ENCODE measurements around the gene PPM1E.

The PPM1E gene

DNA sequence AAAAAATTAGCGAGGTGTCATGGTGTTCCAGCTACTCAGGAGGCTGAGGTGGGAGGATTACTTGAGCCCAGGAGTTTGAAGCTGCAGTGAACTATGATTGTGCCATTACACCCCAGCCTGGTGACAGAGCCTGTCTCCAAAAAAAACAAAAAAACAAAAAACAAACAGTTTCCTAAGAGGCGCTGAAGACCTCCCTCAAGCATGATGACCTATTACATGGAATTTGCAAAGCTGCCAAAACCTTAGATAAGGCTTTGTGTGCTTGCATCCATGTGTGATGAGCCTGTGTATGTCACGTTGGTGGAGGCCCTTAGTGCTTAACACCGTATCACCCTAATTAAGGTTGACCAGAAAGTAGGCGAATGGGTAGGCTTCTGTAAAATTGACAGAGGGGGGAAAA lies 143.5 kb downstream of the PPM1E start:
- DNase-seq (ENCODE audit: low read depth), result no peak
- TF ChIP-seq POLR2A (IDR thresholded peaks at IDR 0.05; ENCODE audit: extremely low read depth, insufficient read length) (no peak), MYC (IDR thresholded peaks at IDR 0.05; ENCODE audit: low read depth, low read length) (no peak)
- TF ChIP-seq, protein P1, sequence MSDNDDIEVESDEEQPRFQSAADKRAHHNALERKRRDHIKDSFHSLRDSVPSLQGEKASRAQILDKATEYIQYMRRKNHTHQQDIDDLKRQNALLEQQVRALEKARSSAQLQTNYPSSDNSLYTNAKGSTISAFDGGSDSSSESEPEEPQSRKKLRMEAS (IDR thresholded peaks at IDR 0.05; ENCODE audit: low read depth, low read length), result no peak
- TF ChIP-seq, protein P2, sequence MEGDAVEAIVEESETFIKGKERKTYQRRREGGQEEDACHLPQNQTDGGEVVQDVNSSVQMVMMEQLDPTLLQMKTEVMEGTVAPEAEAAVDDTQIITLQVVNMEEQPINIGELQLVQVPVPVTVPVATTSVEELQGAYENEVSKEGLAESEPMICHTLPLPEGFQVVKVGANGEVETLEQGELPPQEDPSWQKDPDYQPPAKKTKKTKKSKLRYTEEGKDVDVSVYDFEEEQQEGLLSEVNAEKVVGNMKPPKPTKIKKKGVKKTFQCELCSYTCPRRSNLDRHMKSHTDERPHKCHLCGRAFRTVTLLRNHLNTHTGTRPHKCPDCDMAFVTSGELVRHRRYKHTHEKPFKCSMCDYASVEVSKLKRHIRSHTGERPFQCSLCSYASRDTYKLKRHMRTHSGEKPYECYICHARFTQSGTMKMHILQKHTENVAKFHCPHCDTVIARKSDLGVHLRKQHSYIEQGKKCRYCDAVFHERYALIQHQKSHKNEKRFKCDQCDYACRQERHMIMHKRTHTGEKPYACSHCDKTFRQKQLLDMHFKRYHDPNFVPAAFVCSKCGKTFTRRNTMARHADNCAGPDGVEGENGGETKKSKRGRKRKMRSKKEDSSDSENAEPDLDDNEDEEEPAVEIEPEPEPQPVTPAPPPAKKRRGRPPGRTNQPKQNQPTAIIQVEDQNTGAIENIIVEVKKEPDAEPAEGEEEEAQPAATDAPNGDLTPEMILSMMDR (IDR thresholded peaks at IDR 0.05; ENCODE audit: low read depth, low read length), result no peak
- H3K4me3 ChIP-seq (ENCODE audit: low read depth, low read length), result no peak overlapping the region

DNA sequence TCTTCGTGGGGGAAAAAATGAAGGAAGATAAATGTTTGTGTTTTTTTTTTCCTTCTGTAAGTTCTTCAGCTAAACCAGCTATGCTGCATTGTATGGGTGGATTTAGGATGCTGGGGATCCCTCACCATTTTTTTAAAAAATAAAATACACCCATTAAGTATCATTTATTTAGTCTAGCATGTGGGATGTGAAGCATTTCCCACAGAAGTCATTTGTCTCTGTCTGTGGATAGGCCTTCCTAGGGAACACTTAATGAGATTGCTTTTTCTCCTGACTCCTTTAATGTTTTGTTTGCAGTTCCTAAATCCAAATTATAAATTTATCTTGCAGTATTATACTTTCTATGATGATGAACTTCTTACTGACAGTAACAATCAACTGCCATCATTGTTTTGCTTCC lies 146.7 kb downstream of the PPM1E start:
- no peak for TF ChIP-seq POLR2A (IDR thresholded peaks at IDR 0.05; ENCODE audit: extremely low read depth, insufficient read length)
- no peak overlapping the region for H3K4me3 ChIP-seq (ENCODE audit: low read depth, low read length)
- DNase-seq (ENCODE audit: low read depth), result no peak

DNA sequence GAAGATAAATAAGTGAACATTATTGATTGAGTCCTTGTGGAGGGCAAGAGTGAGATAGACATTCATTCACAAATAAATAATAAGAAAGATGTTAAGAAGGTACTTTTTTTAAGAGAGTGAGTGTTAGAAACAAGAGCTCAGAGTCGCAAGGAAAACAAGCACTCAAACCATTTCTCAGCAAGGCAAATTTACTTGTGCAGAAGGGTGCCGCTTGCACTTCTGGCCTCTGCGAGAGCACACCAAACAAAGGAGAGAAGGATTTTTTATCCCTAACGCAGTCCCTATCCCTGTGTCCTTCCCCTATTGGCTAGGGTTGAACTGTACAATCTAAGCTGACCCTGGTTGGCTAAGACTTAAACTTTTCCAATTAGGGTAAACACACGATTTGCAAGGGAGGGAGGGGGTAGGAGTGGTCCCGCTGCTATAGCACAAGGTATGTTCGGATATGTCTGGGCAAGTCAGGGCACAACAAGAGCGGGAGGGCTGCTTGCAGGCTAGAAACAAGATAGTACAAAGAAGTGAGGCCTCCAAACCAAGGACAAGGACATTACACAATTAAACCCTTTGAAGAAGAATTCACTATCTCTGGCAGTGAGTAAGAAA lies 156.2 kb downstream of the PPM1E start:
- no peak for DNase-seq (ENCODE audit: low read depth)

DNA sequence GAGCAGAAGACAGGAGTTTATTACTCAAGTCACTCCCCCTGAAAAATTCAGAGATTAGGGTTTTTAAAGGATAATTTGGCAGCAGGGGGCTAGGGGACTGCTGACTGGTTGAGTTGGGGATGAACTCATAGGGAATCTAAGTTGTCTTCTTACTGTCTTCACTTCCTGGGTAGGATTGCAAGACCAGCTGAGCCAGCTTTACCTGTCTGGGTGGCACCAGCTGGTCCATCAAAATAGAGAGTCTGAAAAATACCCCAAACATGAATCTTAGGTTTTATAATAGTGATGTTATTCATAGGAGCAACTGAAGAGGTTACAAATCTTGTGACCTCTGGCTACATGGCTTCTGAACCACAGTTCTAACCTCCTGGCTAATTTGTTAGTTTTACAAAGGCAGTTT lies 157.9 kb downstream of the PPM1E start:
- no peak overlapping the region for H3K4me3 ChIP-seq (ENCODE audit: low read depth, low read length)
- no peak for DNase-seq (ENCODE audit: low read depth)
- TF ChIP-seq, protein P2 (IDR thresholded peaks at IDR 0.05; ENCODE audit: low read depth, low read length), result no peak
- no peak for TF ChIP-seq POLR2A (IDR thresholded peaks at IDR 0.05; ENCODE audit: extremely low read depth, insufficient read length)
- TF ChIP-seq, protein P1 (IDR thresholded peaks at IDR 0.05; ENCODE audit: low read depth, low read length), result no peak
- no peak for TF ChIP-seq MYC (IDR thresholded peaks at IDR 0.05; ENCODE audit: low read depth, low read length)

More for the DNA sequence above, 156.2 kb downstream of the PPM1E start:
- H3K4me3 ChIP-seq (ENCODE audit: low read depth, low read length), result no peak overlapping the region
- TF ChIP-seq POLR2A (IDR thresholded peaks at IDR 0.05; ENCODE audit: extremely low read depth, insufficient read length), result no peak
- TF ChIP-seq, protein P1 (IDR thresholded peaks at IDR 0.05; ENCODE audit: low read depth, low read length), result no peak
- TF ChIP-seq, protein P2 (IDR thresholded peaks at IDR 0.05; ENCODE audit: low read depth, low read length), result no peak
- no peak for TF ChIP-seq MYC (IDR thresholded peaks at IDR 0.05; ENCODE audit: low read depth, low read length)

DNA sequence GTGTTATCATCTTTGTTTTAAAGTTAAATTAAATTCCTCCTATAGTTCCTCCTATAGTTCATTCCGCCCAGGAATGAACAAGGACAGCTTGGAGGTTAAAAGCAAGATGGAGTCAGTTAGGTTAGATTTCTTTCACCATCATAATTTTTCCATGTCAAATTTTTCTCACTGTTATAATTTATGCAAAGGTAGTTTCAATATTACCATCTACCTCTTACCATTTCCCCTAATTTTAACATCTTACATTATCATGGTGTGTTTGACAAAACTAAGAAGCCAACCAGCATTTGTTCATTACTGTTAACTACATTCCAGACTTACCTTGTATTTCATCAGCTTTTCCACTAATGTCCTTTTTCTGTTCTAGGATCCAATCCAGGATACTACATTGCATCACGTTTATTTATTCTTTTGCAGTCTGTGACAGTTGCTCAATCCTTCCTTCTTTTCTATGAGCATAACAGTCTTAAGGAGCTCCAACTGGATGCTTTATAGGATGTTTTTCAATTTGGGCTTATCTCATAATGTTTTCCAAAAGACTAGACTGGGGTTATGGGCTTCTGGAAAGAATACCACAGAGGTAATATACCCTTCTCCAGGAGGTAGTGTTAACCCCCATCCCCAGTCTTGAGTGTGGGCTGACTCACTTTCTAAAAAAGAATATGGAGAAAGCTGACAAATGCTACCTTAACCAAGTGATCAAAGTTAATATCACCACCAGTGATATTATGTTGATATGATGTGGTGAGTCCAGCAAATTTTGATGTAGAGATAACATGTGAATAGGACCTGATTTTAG lies 158.5 kb downstream of the PPM1E start:
- no peak for TF ChIP-seq POLR2A (IDR thresholded peaks at IDR 0.05; ENCODE audit: extremely low read depth, insufficient read length)
- no peak for TF ChIP-seq MYC (IDR thresholded peaks at IDR 0.05; ENCODE audit: low read depth, low read length)
- H3K4me3 ChIP-seq (ENCODE audit: low read depth, low read length), result no peak overlapping the region
- no peak for DNase-seq (ENCODE audit: low read depth)

DNA sequence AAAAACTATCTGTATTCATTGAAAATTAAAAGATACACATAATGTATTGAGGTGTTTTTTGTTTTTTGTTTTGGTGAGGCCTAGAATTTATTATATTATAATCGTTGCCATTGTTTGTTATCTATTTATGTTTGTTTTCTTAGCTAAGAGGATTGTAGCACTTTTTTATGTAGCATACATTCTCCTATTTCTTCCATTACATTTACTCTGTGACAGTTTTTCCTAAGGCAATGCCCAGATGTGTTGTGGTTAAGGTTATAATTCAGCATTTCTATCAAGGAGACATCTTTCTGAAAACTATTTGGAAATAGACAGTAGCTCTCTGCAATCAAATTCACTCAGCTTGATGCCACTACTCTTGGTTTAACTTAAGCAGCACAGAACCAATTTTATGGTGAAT lies 161.6 kb downstream of the PPM1E start:
- no peak overlapping the region for H3K4me3 ChIP-seq (ENCODE audit: low read depth, low read length)
- no peak for DNase-seq (ENCODE audit: low read depth)
- TF ChIP-seq, protein P1 (IDR thresholded peaks at IDR 0.05; ENCODE audit: low read depth, low read length), result no peak
- TF ChIP-seq MYC (IDR thresholded peaks at IDR 0.05; ENCODE audit: low read depth, low read length) (no peak), POLR2A (IDR thresholded peaks at IDR 0.05; ENCODE audit: extremely low read depth, insufficient read length) (no peak)
- TF ChIP-seq, protein P2 (IDR thresholded peaks at IDR 0.05; ENCODE audit: low read depth, low read length), result no peak
